ENCODE results near the gene P4HB.

The P4HB gene

GRCh38 chr17:81885454-81885853, 25.1 kb upstream of the P4HB start:
- no peak for DNase-seq (ENCODE audit: extremely low read depth, low read depth)
- TF ChIP-seq, protein P1, sequence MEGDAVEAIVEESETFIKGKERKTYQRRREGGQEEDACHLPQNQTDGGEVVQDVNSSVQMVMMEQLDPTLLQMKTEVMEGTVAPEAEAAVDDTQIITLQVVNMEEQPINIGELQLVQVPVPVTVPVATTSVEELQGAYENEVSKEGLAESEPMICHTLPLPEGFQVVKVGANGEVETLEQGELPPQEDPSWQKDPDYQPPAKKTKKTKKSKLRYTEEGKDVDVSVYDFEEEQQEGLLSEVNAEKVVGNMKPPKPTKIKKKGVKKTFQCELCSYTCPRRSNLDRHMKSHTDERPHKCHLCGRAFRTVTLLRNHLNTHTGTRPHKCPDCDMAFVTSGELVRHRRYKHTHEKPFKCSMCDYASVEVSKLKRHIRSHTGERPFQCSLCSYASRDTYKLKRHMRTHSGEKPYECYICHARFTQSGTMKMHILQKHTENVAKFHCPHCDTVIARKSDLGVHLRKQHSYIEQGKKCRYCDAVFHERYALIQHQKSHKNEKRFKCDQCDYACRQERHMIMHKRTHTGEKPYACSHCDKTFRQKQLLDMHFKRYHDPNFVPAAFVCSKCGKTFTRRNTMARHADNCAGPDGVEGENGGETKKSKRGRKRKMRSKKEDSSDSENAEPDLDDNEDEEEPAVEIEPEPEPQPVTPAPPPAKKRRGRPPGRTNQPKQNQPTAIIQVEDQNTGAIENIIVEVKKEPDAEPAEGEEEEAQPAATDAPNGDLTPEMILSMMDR (IDR thresholded peaks at IDR 0.05; ENCODE audit: low read depth, low read length) = no peak

- DNase-seq (ENCODE audit: extremely low read depth, low read depth) = no peak
- TF ChIP-seq, protein P1 (IDR thresholded peaks at IDR 0.05; ENCODE audit: low read depth, low read length) = no peak
These were observed 24.6 kb upstream of the P4HB start for GRCh38 chr17:81884968-81885367.

GRCh38 chr17:81884520-81884919, 24.2 kb upstream of the P4HB start:
- no peak for DNase-seq (ENCODE audit: extremely low read depth, low read depth)
- TF ChIP-seq, protein P1 (IDR thresholded peaks at IDR 0.05; ENCODE audit: low read depth, low read length) = no peak

DNA sequence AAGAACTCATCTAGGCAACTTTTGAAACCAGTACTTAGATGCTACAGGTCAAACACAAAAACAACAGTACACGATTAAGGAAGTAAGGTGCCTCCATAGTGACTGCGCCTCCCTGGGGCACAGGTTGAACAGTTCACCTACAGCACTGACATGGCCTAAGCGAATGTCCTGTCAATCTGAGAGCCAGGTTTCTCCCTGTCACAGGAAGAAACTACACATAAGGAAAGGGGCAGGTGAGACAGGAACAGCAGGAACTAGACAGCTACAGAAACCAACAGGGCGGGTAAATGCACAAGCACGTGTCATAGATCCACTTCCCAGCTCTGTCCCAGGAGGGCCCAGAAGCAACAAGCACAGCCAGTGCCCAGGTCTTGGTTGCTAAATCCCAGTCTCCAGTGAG, 18.8 kb upstream of the P4HB start:
- DNase-seq (ENCODE audit: extremely low read depth, low read depth) = no peak
- TF ChIP-seq, protein P1 (IDR thresholded peaks at IDR 0.05; ENCODE audit: low read depth, low read length) = no peak

DNA sequence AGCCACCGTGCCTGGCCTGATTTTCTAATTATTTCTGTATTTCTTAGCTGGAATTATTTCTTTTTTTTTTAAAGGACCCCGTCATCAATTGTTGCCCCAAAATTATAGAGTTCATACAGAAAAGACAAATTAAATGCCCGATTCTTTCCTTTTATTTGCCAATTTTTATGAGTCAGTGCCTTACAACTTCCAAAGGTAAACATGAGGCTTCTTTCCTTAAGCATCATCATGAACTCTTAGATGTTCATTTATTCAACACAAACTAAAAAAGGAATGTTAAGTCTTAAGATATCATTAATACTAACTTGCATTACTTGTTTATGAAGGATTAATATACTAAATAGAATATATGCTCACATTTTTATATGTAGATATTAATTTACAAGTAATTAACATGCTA, 18.0 kb upstream of the P4HB start:
- TF ChIP-seq, protein P1 (IDR thresholded peaks at IDR 0.05; ENCODE audit: low read depth, low read length) = no peak
- DNase-seq (ENCODE audit: extremely low read depth, low read depth) = no peak

GRCh38 chr17:81877569-81877968, 17.2 kb upstream of the P4HB start:
- no peak for DNase-seq (ENCODE audit: extremely low read depth, low read depth)
- TF ChIP-seq, protein P1 (IDR thresholded peaks at IDR 0.05; ENCODE audit: low read depth, low read length) = no peak

- TF ChIP-seq, protein P1 (IDR thresholded peaks at IDR 0.05; ENCODE audit: low read depth, low read length) = peak; percentile 21
- DNase-seq (ENCODE audit: extremely low read depth, low read depth) = peak; percentile 74
These were observed 11.3 kb upstream of the P4HB start for GRCh38 chr17:81871387-81872230.
